Upper lobe of left lung (tissue), 4 donors: Measurements from ENCODE around the gene GAS2L1.

Experiments
- CTCF ChIP-seq, 6 experiments: fragments of 450-650 bp in 4 of 6; fragments of 200-600 bp in 2 of 6; sonication (generic) in 2 of 6; IDR thresholded peaks; one replicate each; pipeline ENCODE4 v1.5.1; 2016 to 2019; ENCODE audit warnings: antibody characterized with exemption in 6 of 6
- POLR2A ChIP-seq, 4 donors: fragments of 450-650 bp; IDR thresholded peaks; one replicate each; pipeline ENCODE4 v1.5.1; 2016 to 2017; ENCODE audit warnings: antibody characterized with exemption in 4 of 4, mild to moderate bottlenecking in 2 of 4

GRCh38 chr22:29305836-29306174 is 645 bp upstream of the GAS2L1 start:
- TF ChIP-seq CTCF (IDR thresholded peaks at IDR 0.05) = no peak
- TF ChIP-seq POLR2A (IDR thresholded peaks at IDR 0.05) = no peak
